ENCODE measurements around the gene KRT83. TPM values are rescaled to one million over a fixed set of nuclear protein-coding genes. Genes with fewer than 3 reads are reported as not detected.

The KRT83 gene
- total RNA-seq, 1 experiment from 2014 or later = not detected

DNA sequence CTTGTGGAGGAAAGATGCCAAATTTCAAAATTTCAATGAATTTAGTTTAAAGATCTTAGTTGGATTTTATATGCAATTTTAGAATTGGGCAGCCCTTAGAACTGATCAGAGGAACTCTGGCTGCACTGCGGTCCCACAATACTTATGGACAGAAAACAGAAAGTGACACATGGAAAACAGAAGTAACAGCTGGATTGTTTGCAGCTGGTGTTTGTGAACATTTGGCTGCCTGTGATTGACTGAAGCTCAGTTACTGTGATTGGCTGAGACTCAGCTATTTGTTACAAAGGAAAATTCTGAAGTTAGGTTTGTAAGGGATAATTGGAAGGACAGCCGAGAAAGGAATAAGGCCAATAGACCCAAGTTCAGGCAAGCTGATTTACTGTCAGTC lies 56.8 kb downstream of the KRT83 start:
- H3K4me3 Mint-ChIP-seq = no peak overlapping the region
- Histone ChIP-seq H3K27me3 (ENCODE audit: insufficient read depth, low read length) (no peaks in the 10 kb centered on the region), H2AFZ (ENCODE audit: low read length) (no peak overlapping the region), H3K23me2 (ENCODE audit: insufficient read length, low read depth, low read length, poor library complexity, severe bottlenecking) (no peaks in the 10 kb centered on the region), H3K23ac (ENCODE audit: insufficient read length, low read depth, low read length) (no peak overlapping the region), H2BK20ac (ENCODE audit: low read depth, low read length, poor library complexity, severe bottlenecking) (no peak overlapping the region), H2BK5ac (ENCODE audit: insufficient read length, low read length) (no peak overlapping the region), H4K91ac (ENCODE audit: insufficient read length, low read depth, low read length) (no peak overlapping the region), H3K18ac (ENCODE audit: insufficient read length, low read depth, low read length) (no peak overlapping the region), H3T11ph (ENCODE audit: low read length) (no peak overlapping the region), H3K14ac (ENCODE audit: insufficient read depth, low read length) (no peak overlapping the region), H3K79me2 (ENCODE audit: insufficient read depth, low read length) (no peaks in the 10 kb centered on the region), H2AK5ac (ENCODE audit: insufficient read length, low read length) (no peak overlapping the region), H2BK120ac (ENCODE audit: low read depth, low read length, poor library complexity, severe bottlenecking) (no peak overlapping the region), H2BK15ac (ENCODE audit: low read depth, low read length) (no peak overlapping the region), H3K9ac (ENCODE audit: extremely low read depth, insufficient read length, low read length) (no peak overlapping the region), H4K20me1 (ENCODE audit: control insufficient read depth, insufficient read depth, insufficient read length) (no peaks in the 10 kb centered on the region), H4K8ac (replicated peaks; ENCODE audit: insufficient read length, low read depth, low read length) (no peak overlapping the region), H3K27ac (ENCODE audit: insufficient read length, low read depth, low read length) (no peak overlapping the region), H3K4me2 (ENCODE audit: insufficient read depth, insufficient read length, low read length) (no peak overlapping the region), H2BK12ac (ENCODE audit: insufficient read length, low read depth, low read length) (no peak overlapping the region), H3K79me1 (ENCODE audit: insufficient read depth, low read depth, low read length, poor library complexity, severe bottlenecking) (no peaks in the 10 kb centered on the region), H3K4me1 (ENCODE audit: insufficient read depth, low read length) (no peaks in the 10 kb centered on the region), H3K56ac (ENCODE audit: insufficient read length, low read depth, low read length) (no peak overlapping the region), H3K9me3 (ENCODE audit: control insufficient read depth, low read depth, low read length) (no peaks in the 10 kb centered on the region), H3K4ac (ENCODE audit: low read depth, low read length) (no peak overlapping the region), H4K5ac (ENCODE audit: insufficient read length, low read depth, low read length) (no peak overlapping the region)
- peaks cover 47% of the 10 kb centered on the region for H3K27me3 Mint-ChIP-seq (ENCODE audit: low read depth)
- H3K9me3 Mint-ChIP-seq = peaks cover 11 to 23% of the 10 kb centered on the region in 2 experiments; a peak in 4 of 5 replicates
- no peak for DNase-seq
- TF ChIP-seq, protein P1, sequence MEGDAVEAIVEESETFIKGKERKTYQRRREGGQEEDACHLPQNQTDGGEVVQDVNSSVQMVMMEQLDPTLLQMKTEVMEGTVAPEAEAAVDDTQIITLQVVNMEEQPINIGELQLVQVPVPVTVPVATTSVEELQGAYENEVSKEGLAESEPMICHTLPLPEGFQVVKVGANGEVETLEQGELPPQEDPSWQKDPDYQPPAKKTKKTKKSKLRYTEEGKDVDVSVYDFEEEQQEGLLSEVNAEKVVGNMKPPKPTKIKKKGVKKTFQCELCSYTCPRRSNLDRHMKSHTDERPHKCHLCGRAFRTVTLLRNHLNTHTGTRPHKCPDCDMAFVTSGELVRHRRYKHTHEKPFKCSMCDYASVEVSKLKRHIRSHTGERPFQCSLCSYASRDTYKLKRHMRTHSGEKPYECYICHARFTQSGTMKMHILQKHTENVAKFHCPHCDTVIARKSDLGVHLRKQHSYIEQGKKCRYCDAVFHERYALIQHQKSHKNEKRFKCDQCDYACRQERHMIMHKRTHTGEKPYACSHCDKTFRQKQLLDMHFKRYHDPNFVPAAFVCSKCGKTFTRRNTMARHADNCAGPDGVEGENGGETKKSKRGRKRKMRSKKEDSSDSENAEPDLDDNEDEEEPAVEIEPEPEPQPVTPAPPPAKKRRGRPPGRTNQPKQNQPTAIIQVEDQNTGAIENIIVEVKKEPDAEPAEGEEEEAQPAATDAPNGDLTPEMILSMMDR (conservative IDR thresholded peaks at IDR 0.05) = no peak
- H3K27ac Mint-ChIP-seq = no peak overlapping the region
- no CpG with 5 or more reads among the region's 2 CpGs for WGBS (ENCODE audit: extremely low coverage, insufficient read length, low lambda C conversion rate)
- peaks cover 0 to 22% (median 5%) of the 10 kb centered on the region in 3 experiments; a peak in 2 of 7 replicates for H3K36me3 Mint-ChIP-seq (ENCODE audit: insufficient read depth in 1 of 3, low read depth in 3 of 3)
- peaks cover 19 to 21% of the 10 kb centered on the region in 2 experiments for H3K4me1 Mint-ChIP-seq

Other genes with a start within 250 kb of the KRT83 start
- not detected in 2 replicates for gene SMIM41, start 241.7 kb downstream of the KRT83 start, total RNA-seq (2021)
- gene KRT80, start 129.4 kb downstream of the KRT83 start, total RNA-seq (2021) = 0.07 TPM in 1 of 2 replicates, not detected in the other
- 8.9 and 10.0 TPM in 2 replicates for gene KRT7, start 88.2 kb downstream of the KRT83 start, total RNA-seq (2021)
- not detected in 2 replicates for gene KRT86, start 46.8 kb downstream of the KRT83 start, total RNA-seq (2021)
- gene KRT81, start 29.9 kb downstream of the KRT83 start, total RNA-seq (2021) = not detected in 2 replicates
- not detected in 2 replicates for gene KRT85, start 46.1 kb upstream of the KRT83 start, total RNA-seq (2021)
- not detected in 2 replicates for gene KRT84, start 64.3 kb upstream of the KRT83 start, total RNA-seq (2021)
- not detected in 2 replicates for gene KRT82, start 84.9 kb upstream of the KRT83 start, total RNA-seq (2021)
- not detected in 2 replicates for gene KRT75, start 113.0 kb upstream of the KRT83 start, total RNA-seq (2021)
- not detected in 2 replicates for gene KRT6B, start 130.7 kb upstream of the KRT83 start, total RNA-seq (2021)
- not detected in 2 replicates for gene KRT6C, start 152.4 kb upstream of the KRT83 start, total RNA-seq (2021)
- gene KRT6A, start 171.9 kb upstream of the KRT83 start, total RNA-seq (2021) = not detected in 2 replicates
- not detected in 2 replicates for gene KRT5, start 199.0 kb upstream of the KRT83 start, total RNA-seq (2021)
- gene KRT71, start 231.7 kb upstream of the KRT83 start, total RNA-seq (2021) = not detected in 2 replicates